Measurements from ENCODE around the gene IZUMO1. TPM values are rescaled to one million over a fixed set of nuclear protein-coding genes. Genes with fewer than 3 reads are reported as not detected.

The IZUMO1 gene
- total RNA-seq, 1 experiment from 2014 or later = not detected

- POLR2A ChIA-PET (ENCODE audit: low non-redundant PET) = no interaction called here
These were observed 44.0 kb downstream of the IZUMO1 start for GRCh38 chr19:48702701-48703100.

GRCh38 chr19:48698046-48698445 lies 48.7 kb downstream of the IZUMO1 start:
- Histone ChIP-seq H3K4me3 (ENCODE audit: low read depth, low read length, poor library complexity, severe bottlenecking) (no peak overlapping the region), H3K4me1 (ENCODE audit: insufficient read depth, low read length, poor library complexity, severe bottlenecking) (peaks cover 10% of the 10 kb centered on the region), H3K9me3 (ENCODE audit: low read depth, low read length, poor library complexity, severe bottlenecking) (no peaks in the 10 kb centered on the region), H3K27me3 (replicated peaks; ENCODE audit: insufficient read depth, low read depth, low read length, poor library complexity) (no peaks in the 10 kb centered on the region), H3K27ac (ENCODE audit: low read depth, low read length, poor library complexity, severe bottlenecking) (no peak overlapping the region), H3K36me3 (ENCODE audit: insufficient read depth, low read length, poor library complexity, severe bottlenecking) (no peaks in the 10 kb centered on the region)
- intact Hi-C loops (cut with micrococcal nuclease; ENCODE audit: unreplicated experiment) = no loop called here
- ChIA-PET CTCF (interaction anchor here (0.6 to 0.7 kb wide), 2 partner anchors 139 to 408 kb away, joined by 3 to 14 read pairs; no protein-coding TSS in a partner anchor), POLR2A (ENCODE audit: low non-redundant PET) (no interaction called here)
- no peak for TF ChIP-seq EZH2 (IDR thresholded peaks at IDR 0.05; ENCODE audit: borderline replicate concordance, low read depth, low read length, poor library complexity, severe bottlenecking)
- no peak for TF ChIP-seq CTCF (conservative IDR thresholded peaks at IDR 0.05; ENCODE audit: low read depth, low read length)
- no TSS peak for BruUV-seq (replicated peaks)
- DNase-seq (ENCODE audit: low spot score) = peak; percentile 61

More at GRCh38 chr19:48702701-48703100, 44.0 kb downstream of the IZUMO1 start:
- H3K4me3 ChIP-seq (ENCODE audit: low read depth, low read length, poor library complexity, severe bottlenecking) = no peak overlapping the region
- TF ChIP-seq CTCF (conservative IDR thresholded peaks at IDR 0.05; ENCODE audit: low read depth, low read length) (no peak), EZH2 (IDR thresholded peaks at IDR 0.05; ENCODE audit: borderline replicate concordance, low read depth, low read length, poor library complexity, severe bottlenecking) (no peak)
- H3K36me3 ChIP-seq (ENCODE audit: insufficient read depth, low read length, poor library complexity, severe bottlenecking) = no peaks in the 10 kb centered on the region
- H3K27ac ChIP-seq (ENCODE audit: low read depth, low read length, poor library complexity, severe bottlenecking) = no peak overlapping the region
- CTCF ChIA-PET = no interaction called here
- no peak for DNase-seq (ENCODE audit: low spot score)
- no peaks in the 10 kb centered on the region for H3K4me1 ChIP-seq (ENCODE audit: insufficient read depth, low read length, poor library complexity, severe bottlenecking)
- H3K9me3 ChIP-seq (ENCODE audit: low read depth, low read length, poor library complexity, severe bottlenecking) = no peaks in the 10 kb centered on the region
- no TSS peak for BruUV-seq (replicated peaks)
- intact Hi-C loops (cut with micrococcal nuclease; ENCODE audit: unreplicated experiment) = no loop called here
- H3K27me3 ChIP-seq (replicated peaks; ENCODE audit: insufficient read depth, low read depth, low read length, poor library complexity) = no peaks in the 10 kb centered on the region

- intact Hi-C loops (cut with micrococcal nuclease; ENCODE audit: unreplicated experiment) = no loop called here
- Histone ChIP-seq H3K27ac (ENCODE audit: low read depth, low read length, poor library complexity, severe bottlenecking) (peak overlapping the region; percentile 50), H3K9me3 (ENCODE audit: low read depth, low read length, poor library complexity, severe bottlenecking) (no peaks in the 10 kb centered on the region), H3K27me3 (replicated peaks; ENCODE audit: insufficient read depth, low read depth, low read length, poor library complexity) (no peaks in the 10 kb centered on the region), H3K4me3 (ENCODE audit: low read depth, low read length, poor library complexity, severe bottlenecking) (peak overlapping the region; percentile 27), H3K4me1 (ENCODE audit: insufficient read depth, low read length, poor library complexity, severe bottlenecking) (peaks cover 10% of the 10 kb centered on the region), H3K36me3 (ENCODE audit: insufficient read depth, low read length, poor library complexity, severe bottlenecking) (no peaks in the 10 kb centered on the region)
- DNase-seq (ENCODE audit: low spot score) = peak; percentile 52
- no TSS peak for BruUV-seq (replicated peaks)
- TF ChIP-seq CTCF (conservative IDR thresholded peaks at IDR 0.05; ENCODE audit: low read depth, low read length) = no peak
- no peak for TF ChIP-seq EZH2 (IDR thresholded peaks at IDR 0.05; ENCODE audit: borderline replicate concordance, low read depth, low read length, poor library complexity, severe bottlenecking)
- ChIA-PET CTCF (interaction anchor here (0.6 kb wide), 1 partner anchor 41 kb away, joined by 4 read pairs; no protein-coding TSS in a partner anchor), POLR2A (ENCODE audit: low non-redundant PET) (no interaction called here)
These were observed 50.2 kb downstream of the IZUMO1 start for GRCh38 chr19:48696353-48697010.
